ENCODE data around the gene RBBP8NL. TPM values are rescaled to one million over a fixed set of nuclear protein-coding genes. Genes with fewer than 3 reads are reported as not detected.
A peak's percentile ranks its signal among the peaks of the same experiment; 100 is the strongest.

The RBBP8NL gene
- total RNA-seq, 1 donor from 2014 or later = not detected

- DNase-seq (ENCODE audit: low spot score) = no peak
Measured at GRCh38 chr20:62392621-62393334, 34.6 kb downstream of the RBBP8NL start.

GRCh38 chr20:62392077-62392418 lies 35.3 kb downstream of the RBBP8NL start:
- DNase-seq (ENCODE audit: low spot score) = no peak

- DNase-seq (ENCODE audit: low spot score) = no peak
Measured at GRCh38 chr20:62391165-62392076, 35.9 kb downstream of the RBBP8NL start.

GRCh38 chr20:62390317-62391164 lies 36.8 kb downstream of the RBBP8NL start:
- no peak for DNase-seq (ENCODE audit: low spot score)

GRCh38 chr20:62389601-62390087 lies 37.7 kb downstream of the RBBP8NL start:
- no peak for DNase-seq (ENCODE audit: low spot score)

GRCh38 chr20:62388839-62389600 lies 38.3 kb downstream of the RBBP8NL start:
- no peak for DNase-seq (ENCODE audit: low spot score)

- no peak for DNase-seq (ENCODE audit: low spot score)
Measured at GRCh38 chr20:62387933-62388635, 39.3 kb downstream of the RBBP8NL start.

GRCh38 chr20:62387219-62387913 lies 40.0 kb downstream of the RBBP8NL start:
- no peak for DNase-seq (ENCODE audit: low spot score)

GRCh38 chr20:62386383-62387218 lies 40.7 kb downstream of the RBBP8NL start, which contains the start of gene RPS21:
Gene RPS21 (plus strand): TSS chr20:62387103. CDS start chr20:62387339, 236 bp downstream.
- DNase-seq (ENCODE audit: low spot score) = peak; percentile 94

- peak; percentile 82 for DNase-seq (ENCODE audit: low spot score)
Measured at GRCh38 chr20:62382306-62383198, 44.8 kb downstream of the RBBP8NL start.

- no peak for DNase-seq (ENCODE audit: low spot score)
Measured at GRCh38 chr20:62381842-62382241, 45.5 kb downstream of the RBBP8NL start.

GRCh38 chr20:62381202-62381797 lies 46.0 kb downstream of the RBBP8NL start:
- no peak for DNase-seq (ENCODE audit: low spot score)

GRCh38 chr20:62378215-62378614 lies 49.1 kb downstream of the RBBP8NL start:
- peak; percentile 76 for DNase-seq (ENCODE audit: low spot score)

- no peak for DNase-seq (ENCODE audit: low spot score)
Measured at GRCh38 chr20:62377615-62378178, 49.6 kb downstream of the RBBP8NL start.

GRCh38 chr20:62377064-62377461 lies 50.3 kb downstream of the RBBP8NL start:
- DNase-seq (ENCODE audit: low spot score) = no peak

GRCh38 chr20:62376112-62377063 lies 51.0 kb downstream of the RBBP8NL start:
- DNase-seq (ENCODE audit: low spot score) = peak; percentile 89

Data from umbilical cord (tissue), 2 donors.